Stimulated activated naive CD8-positive, alpha-beta T cell treated with anti-CD3 and anti-CD28 coated beads, Interleukin-15, Interleukin-2, amounts not matched to agents 100 ng/mL and 50 ng/mL, for 24 hours (primary cell): ENCODE measurements around the gene GSTO2.

Experiments
- H3K27ac Mint-ChIP-seq: one replicate; pipeline ENCODE4 v1.8.0; 2021; ENCODE audit warnings: mild to moderate bottlenecking, mixed read lengths
- H3K27me3 Mint-ChIP-seq: one replicate; pipeline ENCODE4 v1.8.0; 2021; ENCODE audit warnings: mixed read lengths
- H3K36me3 Mint-ChIP-seq: one replicate; pipeline ENCODE4 v1.8.0; 2021; ENCODE audit warnings: low read depth, mixed read lengths
- H3K4me1 Mint-ChIP-seq: one replicate; pipeline ENCODE4 v1.8.0; 2021; ENCODE audit warnings: low read depth, mixed read lengths
- H3K4me3 Mint-ChIP-seq: one replicate; pipeline ENCODE4 v1.8.0; 2021; ENCODE audit warnings: mild to moderate bottlenecking, mixed read lengths
- H3K9me3 Mint-ChIP-seq: one replicate; pipeline ENCODE4 v1.8.0; 2021; ENCODE audit warnings: mixed read lengths

GSTO2 gene

GRCh38 chr10:104259999-104260774, 8.8 kb upstream of the GSTO2 start:
- H3K9me3 Mint-ChIP-seq = no peaks in the 10 kb centered on the region
- peaks cover 92% of the 10 kb centered on the region for H3K36me3 Mint-ChIP-seq
- peaks cover 96% of the 10 kb centered on the region for H3K4me1 Mint-ChIP-seq

DNA sequence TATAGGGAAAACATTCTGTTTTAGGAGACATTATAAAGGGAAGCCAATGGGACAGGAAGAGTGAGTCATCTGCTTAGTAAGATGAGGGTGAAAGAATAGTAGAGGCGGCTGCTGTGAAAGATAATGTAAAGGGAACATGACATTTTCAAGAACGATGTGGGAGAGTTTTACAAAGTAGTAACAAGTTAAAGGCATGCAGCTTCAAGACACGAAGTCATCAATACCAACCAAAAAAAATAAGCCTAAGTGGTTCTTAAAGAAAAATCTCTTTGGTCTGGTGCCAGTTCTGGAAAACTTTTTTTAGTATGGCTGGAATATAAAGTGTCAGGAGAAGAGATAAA, 8.2 kb upstream of the GSTO2 start:
- H3K36me3 Mint-ChIP-seq = peaks cover 94% of the 10 kb centered on the region
- H3K27ac Mint-ChIP-seq = peak overlapping the region; percentile 93
- no peaks in the 10 kb centered on the region for H3K27me3 Mint-ChIP-seq
- no peaks in the 10 kb centered on the region for H3K9me3 Mint-ChIP-seq
- H3K4me3 Mint-ChIP-seq = peak overlapping the region; percentile 74
- H3K4me1 Mint-ChIP-seq = peaks cover 99% of the 10 kb centered on the region

More at GRCh38 chr10:104259999-104260774, 8.8 kb upstream of the GSTO2 start:
- H3K4me3 Mint-ChIP-seq = peak overlapping the region; percentile 74
- no peaks in the 10 kb centered on the region for H3K27me3 Mint-ChIP-seq
- peak overlapping the region; percentile 93 for H3K27ac Mint-ChIP-seq

GRCh38 chr10:104262055-104262454, 6.9 kb upstream of the GSTO2 start:
- H3K4me1 Mint-ChIP-seq = peaks cover 99% of the 10 kb centered on the region
- no peaks in the 10 kb centered on the region for H3K27me3 Mint-ChIP-seq
- peaks cover 94% of the 10 kb centered on the region for H3K36me3 Mint-ChIP-seq
- H3K27ac Mint-ChIP-seq = peak overlapping the region; percentile 93
- H3K4me3 Mint-ChIP-seq = peak overlapping the region; percentile 74
- H3K9me3 Mint-ChIP-seq = no peaks in the 10 kb centered on the region

DNA sequence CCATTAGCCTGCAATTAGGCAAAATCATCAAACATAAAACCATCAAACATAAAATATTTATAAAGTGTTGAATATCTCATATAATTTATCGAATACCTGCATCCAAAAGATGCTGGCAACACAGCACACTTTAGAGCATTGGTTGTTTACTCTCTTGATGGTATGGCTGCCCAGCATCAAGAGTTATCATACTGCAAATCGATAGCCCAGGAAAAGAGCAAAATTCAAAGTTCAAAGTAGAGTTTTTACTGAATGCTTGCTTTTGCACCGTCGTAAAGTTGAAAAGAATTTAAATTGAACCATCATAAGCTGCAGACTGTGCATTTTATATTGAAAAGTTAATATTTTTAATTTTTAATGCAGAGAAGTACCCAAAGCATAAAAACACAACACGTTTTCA, 4.2 kb upstream of the GSTO2 start:
- H3K4me3 Mint-ChIP-seq = no peak overlapping the region

GRCh38 chr10:104267721-104268404, 1.1 kb upstream of the GSTO2 start:
- peak overlapping the region; percentile 85 for H3K4me3 Mint-ChIP-seq
- H3K27ac Mint-ChIP-seq = peak overlapping the region; percentile 93
- H3K27me3 Mint-ChIP-seq = no peaks in the 10 kb centered on the region
- H3K9me3 Mint-ChIP-seq = no peaks in the 10 kb centered on the region
- peaks cover 62% of the 10 kb centered on the region for H3K4me1 Mint-ChIP-seq
- H3K36me3 Mint-ChIP-seq = peaks cover 58% of the 10 kb centered on the region

More for the DNA sequence above, 4.2 kb upstream of the GSTO2 start:
- Mint-ChIP-seq H3K36me3 (peaks cover 87% of the 10 kb centered on the region), H3K27me3 (no peaks in the 10 kb centered on the region), H3K27ac (no peak overlapping the region), H3K9me3 (no peaks in the 10 kb centered on the region), H3K4me1 (peaks cover 92% of the 10 kb centered on the region)

- peaks cover 57% of the 10 kb centered on the region for H3K4me1 Mint-ChIP-seq
These were observed 625 bp upstream of the GSTO2 start for GRCh38 chr10:104268405-104268712.

DNA sequence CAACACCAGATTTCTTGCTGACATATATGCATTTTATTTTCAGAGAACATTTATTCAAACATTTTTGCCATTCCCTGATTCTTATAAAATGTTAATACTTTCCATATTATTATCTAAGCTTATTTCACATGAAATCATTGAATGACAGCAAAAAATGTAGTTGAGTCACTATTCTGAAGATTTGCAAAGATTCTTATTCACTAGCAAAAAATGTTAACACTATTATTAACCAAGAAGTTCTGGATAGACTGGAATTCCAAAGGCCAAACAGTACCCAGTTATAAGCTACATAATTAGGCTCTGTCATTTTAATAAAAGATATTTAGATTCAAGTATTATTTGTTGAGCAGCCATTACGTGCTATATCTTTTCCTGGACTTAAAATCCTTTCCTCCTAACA, 4.3 kb downstream of the GSTO2 start:
- Mint-ChIP-seq H3K4me3 (no peak overlapping the region), H3K9me3 (no peaks in the 10 kb centered on the region), H3K27ac (no peak overlapping the region), H3K27me3 (peaks cover 13% of the 10 kb centered on the region), H3K36me3 (peaks cover 4% of the 10 kb centered on the region), H3K4me1 (peaks cover 13% of the 10 kb centered on the region)

More at GRCh38 chr10:104268405-104268712, 625 bp upstream of the GSTO2 start:
- Mint-ChIP-seq H3K4me3 (peak overlapping the region; percentile 85), H3K27me3 (no peaks in the 10 kb centered on the region), H3K36me3 (peaks cover 53% of the 10 kb centered on the region), H3K9me3 (no peaks in the 10 kb centered on the region), H3K27ac (peak overlapping the region; percentile 93)

- peak overlapping the region; percentile 53 for H3K4me3 Mint-ChIP-seq
These were observed 5.1 kb downstream of the GSTO2 start for GRCh38 chr10:104273899-104274575.

DNA sequence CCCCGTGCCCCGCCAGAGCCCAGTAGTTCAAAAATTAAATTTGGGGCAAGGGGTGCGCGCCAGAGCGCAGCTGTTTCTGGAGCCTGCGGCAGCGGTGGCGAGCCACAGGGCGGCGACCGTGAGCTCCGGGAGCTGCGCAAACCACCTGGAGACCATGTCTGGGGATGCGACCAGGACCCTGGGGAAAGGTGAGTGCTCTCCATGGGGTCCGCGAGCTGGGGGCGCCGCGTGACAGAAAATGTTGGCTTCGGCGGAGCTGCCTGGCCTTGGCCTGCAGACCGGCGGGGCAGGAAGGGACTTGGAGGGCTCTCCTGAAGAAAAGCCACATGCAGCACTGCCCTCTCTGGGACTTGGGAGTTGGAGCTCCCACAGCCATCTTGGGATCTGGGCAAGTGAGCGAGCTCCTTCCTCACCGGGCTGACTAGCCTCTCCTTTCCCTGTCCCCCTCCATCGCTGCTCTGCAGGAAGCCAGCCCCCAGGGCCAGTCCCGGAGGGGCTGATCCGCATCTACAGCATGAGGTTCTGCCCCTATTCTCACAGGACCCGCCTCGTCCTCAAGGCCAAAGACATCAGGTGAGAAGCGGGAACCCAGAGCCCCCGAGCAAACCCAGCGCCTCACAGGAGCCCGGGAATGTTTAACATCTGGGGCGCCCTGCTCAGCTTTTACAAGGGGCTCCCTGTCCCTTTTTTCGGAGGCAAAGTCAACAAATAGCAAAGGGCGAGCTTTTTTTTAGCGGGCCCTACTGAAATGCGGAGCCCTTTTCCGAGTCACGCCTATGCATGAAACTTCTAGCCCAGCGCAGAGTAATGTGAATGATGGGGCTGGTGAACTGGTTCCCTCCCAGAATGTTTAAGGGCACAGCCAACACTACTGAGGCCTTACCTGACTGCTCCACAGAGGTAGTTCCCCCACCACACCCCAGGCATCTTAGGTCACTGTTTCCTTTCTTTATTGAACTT, 6.1 kb downstream of the GSTO2 start:
- H3K4me1 Mint-ChIP-seq = peaks cover 5% of the 10 kb centered on the region
- peak overlapping the region; percentile 53 for H3K4me3 Mint-ChIP-seq
- no peak overlapping the region for H3K27ac Mint-ChIP-seq
- peaks cover 13% of the 10 kb centered on the region for H3K27me3 Mint-ChIP-seq
- no peaks in the 10 kb centered on the region for H3K36me3 Mint-ChIP-seq
- H3K9me3 Mint-ChIP-seq = no peaks in the 10 kb centered on the region

More at GRCh38 chr10:104273899-104274575, 5.1 kb downstream of the GSTO2 start:
- Mint-ChIP-seq H3K9me3 (no peaks in the 10 kb centered on the region), H3K4me1 (peaks cover 10% of the 10 kb centered on the region), H3K27ac (no peak overlapping the region), H3K27me3 (peaks cover 13% of the 10 kb centered on the region), H3K36me3 (no peaks in the 10 kb centered on the region)

GRCh38 chr10:104276192-104276591, 7.2 kb downstream of the GSTO2 start:
- H3K27me3 Mint-ChIP-seq = peaks cover 13% of the 10 kb centered on the region
- H3K27ac Mint-ChIP-seq = no peak overlapping the region
- H3K9me3 Mint-ChIP-seq = no peaks in the 10 kb centered on the region
- no peaks in the 10 kb centered on the region for H3K36me3 Mint-ChIP-seq
- no peak overlapping the region for H3K4me3 Mint-ChIP-seq
- peaks cover 5% of the 10 kb centered on the region for H3K4me1 Mint-ChIP-seq

DNA sequence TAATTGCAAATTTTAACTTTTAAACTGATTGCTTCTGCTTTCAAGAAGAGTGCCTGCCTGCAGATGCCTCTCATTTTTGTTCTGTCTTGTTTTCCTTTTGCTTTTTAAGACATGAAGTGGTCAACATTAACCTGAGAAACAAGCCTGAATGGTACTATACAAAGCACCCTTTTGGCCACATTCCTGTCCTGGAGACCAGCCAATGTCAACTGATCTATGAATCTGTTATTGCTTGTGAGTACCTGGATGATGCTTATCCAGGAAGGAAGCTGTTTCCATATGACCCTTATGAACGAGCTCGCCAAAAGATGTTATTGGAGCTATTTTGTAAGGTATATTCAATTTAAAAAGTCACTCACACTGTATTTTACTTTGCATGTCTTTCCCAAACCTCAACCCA, 8.8 kb downstream of the GSTO2 start:
- H3K27ac Mint-ChIP-seq = no peak overlapping the region
- H3K4me1 Mint-ChIP-seq = peaks cover 5% of the 10 kb centered on the region
- H3K36me3 Mint-ChIP-seq = no peaks in the 10 kb centered on the region
- H3K9me3 Mint-ChIP-seq = no peaks in the 10 kb centered on the region
- peaks cover 13% of the 10 kb centered on the region for H3K27me3 Mint-ChIP-seq
- no peak overlapping the region for H3K4me3 Mint-ChIP-seq

- no peak overlapping the region for H3K4me3 Mint-ChIP-seq
- no peaks in the 10 kb centered on the region for H3K9me3 Mint-ChIP-seq
- peaks cover 13% of the 10 kb centered on the region for H3K27me3 Mint-ChIP-seq
- peaks cover 2% of the 10 kb centered on the region for H3K4me1 Mint-ChIP-seq
- no peak overlapping the region for H3K27ac Mint-ChIP-seq
- H3K36me3 Mint-ChIP-seq = no peaks in the 10 kb centered on the region
These were observed 10.7 kb downstream of the GSTO2 start for GRCh38 chr10:104279550-104280259.

DNA sequence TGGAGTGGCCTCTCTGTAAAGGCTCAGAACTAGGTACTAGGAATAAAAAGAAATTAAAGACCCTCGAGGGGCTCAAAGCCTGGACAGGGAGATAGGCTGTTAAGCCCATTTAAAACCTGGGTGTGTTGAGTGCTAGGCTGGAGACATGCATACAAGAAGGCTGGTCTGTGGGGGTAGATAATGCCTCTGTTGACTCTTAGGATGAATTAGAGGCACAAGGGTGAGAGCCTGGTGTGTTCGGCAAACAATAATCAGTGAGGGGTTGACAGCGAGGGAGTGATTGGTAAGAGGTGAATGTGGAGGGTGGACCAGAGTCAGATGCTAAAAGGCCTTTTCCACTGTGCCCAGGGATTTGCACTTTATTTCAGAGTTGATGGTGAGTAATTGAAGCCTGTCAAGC, 12.7 kb downstream of the GSTO2 start:
- Mint-ChIP-seq H3K27me3 (peaks cover 4% of the 10 kb centered on the region), H3K4me3 (no peak overlapping the region), H3K9me3 (no peaks in the 10 kb centered on the region), H3K36me3 (no peaks in the 10 kb centered on the region), H3K4me1 (no peaks in the 10 kb centered on the region), H3K27ac (no peak overlapping the region)

DNA sequence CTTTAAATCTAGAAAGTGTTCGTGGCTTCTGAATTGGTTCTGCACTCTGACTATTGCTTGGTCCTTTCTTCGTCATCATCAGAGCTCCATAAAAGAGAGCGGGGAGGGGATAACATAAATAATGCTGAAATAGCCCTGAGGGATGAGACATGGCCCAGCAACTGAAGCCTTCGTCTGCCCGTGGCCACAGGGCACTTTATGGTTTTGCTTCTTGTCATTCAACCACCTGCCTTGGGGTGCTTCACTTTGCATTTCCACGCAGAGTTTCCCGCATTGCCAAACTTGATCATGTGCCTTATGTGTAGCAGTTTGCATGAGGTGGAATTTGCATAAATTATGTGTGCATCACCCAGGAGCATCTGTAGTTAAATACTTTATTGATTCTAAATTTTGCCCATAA, 15.9 kb downstream of the GSTO2 start:
- Mint-ChIP-seq H3K4me3 (no peak overlapping the region), H3K36me3 (no peaks in the 10 kb centered on the region), H3K9me3 (no peaks in the 10 kb centered on the region), H3K4me1 (no peaks in the 10 kb centered on the region), H3K27me3 (peaks cover 8% of the 10 kb centered on the region), H3K27ac (no peak overlapping the region)
